Activated T-cell treated with anti-CD3 and anti-CD28 coated beads, Interleukin-2, amount 50 U/mL, for 24 hours (primary cell): ENCODE results near the gene SSNA1.
A peak's percentile ranks its signal among the peaks of the same experiment; 100 is the strongest.
"Not testable (repeated sequence)": the region's sequence is repeated elsewhere in the genome, so short reads cannot be mapped to it uniquely, and the experiment has no call there.

Experiments used
- DNase-seq: peaks from one replicate; pipeline ENCODE4 v3.0.0-alpha.2; 2020
- H3K27ac Mint-ChIP-seq: 2 replicates; pipeline ENCODE4 v1.8.0; 2020; ENCODE audit warnings: mild to moderate bottlenecking, mixed read lengths
- H3K27me3 Mint-ChIP-seq: 2 replicates; pipeline ENCODE4 v1.8.0; 2020; ENCODE audit warnings: mixed read lengths
- H3K36me3 Mint-ChIP-seq: 2 replicates; pipeline ENCODE4 v1.8.0; 2020; ENCODE audit warnings: low read depth, mixed read lengths
- H3K4me1 Mint-ChIP-seq: 2 replicates; pipeline ENCODE4 v1.8.0; 2020; ENCODE audit warnings: low read depth, mixed read lengths
- H3K4me3 Mint-ChIP-seq: 2 replicates; pipeline ENCODE4 v1.8.0; 2020; ENCODE audit warnings: mild to moderate bottlenecking, moderate library complexity, mixed read lengths
- H3K9me3 Mint-ChIP-seq: 2 replicates; pipeline ENCODE4 v1.8.0; 2020; ENCODE audit warnings: mixed read lengths

SSNA1 gene

DNA sequence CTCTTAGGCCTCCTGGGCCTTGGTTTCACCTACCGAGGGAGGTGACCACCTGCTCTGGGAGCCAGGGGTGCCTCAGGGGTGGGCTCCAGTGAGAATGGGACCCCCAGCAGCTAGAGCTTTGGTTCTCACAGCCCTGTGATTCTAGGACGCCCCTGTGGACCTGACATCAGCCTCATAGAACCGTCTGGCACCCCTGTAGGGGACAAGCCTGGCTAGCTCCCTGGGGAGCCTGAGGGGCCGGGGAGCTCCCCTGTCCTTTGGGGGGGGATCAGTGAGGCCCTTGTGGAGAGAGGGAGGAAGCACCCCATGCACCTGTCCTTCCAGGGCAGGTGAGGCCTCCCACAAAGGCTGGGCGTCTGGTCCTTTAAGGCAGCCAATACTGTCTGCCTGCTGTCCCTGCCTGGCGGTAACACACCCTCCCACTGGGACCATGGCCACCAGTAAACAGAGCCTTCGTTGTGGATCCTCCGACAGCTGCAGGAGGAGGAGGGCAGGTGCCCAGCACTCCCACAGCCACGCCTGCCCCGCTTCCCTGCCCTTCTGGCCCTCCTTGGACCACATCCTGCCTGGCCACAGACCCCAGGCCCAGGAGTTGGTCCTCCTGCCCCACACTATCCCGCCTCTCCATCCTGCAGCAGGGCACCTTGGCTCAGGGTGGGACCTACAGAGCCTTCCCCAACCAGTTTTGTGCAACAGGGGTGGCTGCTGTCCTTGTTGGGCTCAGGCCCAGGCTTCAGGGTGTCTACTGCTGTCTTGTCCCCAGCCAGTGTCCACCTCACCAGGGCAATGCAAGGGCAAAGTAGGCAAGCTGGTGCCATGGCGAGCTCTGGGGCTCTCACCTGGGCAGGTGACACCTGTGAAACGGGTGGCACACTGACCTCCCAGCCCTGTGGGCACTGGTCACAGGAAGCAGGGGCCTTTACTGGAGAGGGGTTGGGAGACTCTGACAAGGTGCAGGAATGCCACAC, 49.6 kb downstream of the SSNA1 start:
- peaks cover 23% of the 10 kb centered on the region for H3K36me3 Mint-ChIP-seq
- peak overlapping the region; percentile 86 for H3K4me3 Mint-ChIP-seq
- no peak overlapping the region for H3K27ac Mint-ChIP-seq
- peaks cover 9% of the 10 kb centered on the region for H3K27me3 Mint-ChIP-seq
- DNase-seq, result no peak
- peaks cover 34% of the 10 kb centered on the region for H3K4me1 Mint-ChIP-seq
- H3K9me3 Mint-ChIP-seq, result no peaks in the 10 kb centered on the region

DNA sequence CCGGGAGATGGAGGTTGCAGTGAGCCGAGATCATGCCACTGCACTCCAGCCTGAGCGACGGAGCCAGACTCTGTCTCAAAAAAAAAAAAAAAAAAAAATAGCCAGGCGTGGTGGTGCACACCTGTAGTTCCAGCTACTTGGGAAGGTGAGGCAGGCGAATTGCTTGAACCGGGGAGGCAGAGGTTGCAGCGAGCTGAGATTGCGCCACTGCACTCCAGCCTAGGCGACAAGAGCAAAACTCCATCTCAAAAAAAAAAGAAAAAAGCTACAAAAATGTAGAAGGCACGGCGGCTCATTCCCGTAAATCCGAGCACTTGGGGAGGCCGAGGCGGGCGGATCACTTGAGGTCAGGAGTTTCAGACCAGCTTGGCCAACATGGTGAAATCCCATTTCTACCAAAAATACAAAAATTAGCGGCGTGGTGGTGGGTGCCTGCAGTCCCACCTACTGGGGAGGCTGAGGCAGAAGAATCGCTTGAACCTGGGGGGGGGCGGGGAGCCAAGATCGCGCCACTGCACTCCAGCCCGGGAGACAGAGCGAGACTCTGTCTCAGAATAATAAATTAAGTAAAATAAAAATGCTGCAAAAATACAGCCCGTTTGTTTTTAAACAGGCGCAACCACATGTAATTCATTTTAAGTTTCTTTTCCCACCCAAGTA, 51.2 kb downstream of the SSNA1 start:
- DNase-seq, H3K9me3 Mint-ChIP-seq, H3K27me3 Mint-ChIP-seq: not testable (repeated sequence)
- peaks cover 36% of the 10 kb centered on the region for H3K36me3 Mint-ChIP-seq
- peak overlapping the region; percentile 77 for H3K27ac Mint-ChIP-seq
- peaks cover 41% of the 10 kb centered on the region for H3K4me1 Mint-ChIP-seq
- peak overlapping the region; percentile 86 for H3K4me3 Mint-ChIP-seq
